NCI-H1436 treated with DMSO at 0.1 percent for 48 hours (cell line): Measurements from ENCODE around the gene UNC93A.
"Not testable (repeated sequence)": the region's sequence is repeated elsewhere in the genome, so short reads cannot be mapped to it uniquely, and the experiment has no call there.

Source experiments
- DNase-seq: peaks from one replicate; lab custom pipeline; 2025; lab: John Stamatoyannopoulos, UW

Gene UNC93A

GRCh38 chr6:167341665-167342655 is 50.8 kb downstream of the UNC93A start:
- no peak for DNase-seq

GRCh38 chr6:167342879-167343610 is 51.9 kb downstream of the UNC93A start:
- no peak for DNase-seq

- DNase-seq, result no peak
Observed at GRCh38 chr6:167345348-167345747, 54.2 kb downstream of the UNC93A start.

- no peak for DNase-seq
Observed at GRCh38 chr6:167345960-167346359, 54.8 kb downstream of the UNC93A start.

- no peak for DNase-seq
Observed at GRCh38 chr6:167347226-167347625, 56.1 kb downstream of the UNC93A start.

GRCh38 chr6:167349631-167350274 is 58.6 kb downstream of the UNC93A start:
- no peak for DNase-seq

GRCh38 chr6:167350275-167350696 is 59.2 kb downstream of the UNC93A start:
- DNase-seq, result no peak

- DNase-seq, result no peak
Observed at GRCh38 chr6:167350731-167351655, 59.9 kb downstream of the UNC93A start.

- DNase-seq, result no peak
Observed at GRCh38 chr6:167351656-167352345, 60.7 kb downstream of the UNC93A start.

- DNase-seq, result no peak
Observed at GRCh38 chr6:167356874-167357273, 65.8 kb downstream of the UNC93A start.

GRCh38 chr6:167358394-167358793 is 67.3 kb downstream of the UNC93A start:
- not testable (repeated sequence) for DNase-seq

- DNase-seq, result not testable (repeated sequence)
Observed at GRCh38 chr6:167361170-167361569, 70.1 kb downstream of the UNC93A start.
